ENCODE measurements around the gene FTCDNL1. TPM values are rescaled to one million over a fixed set of nuclear protein-coding genes. Genes with fewer than 3 reads are reported as not detected.

FTCDNL1 gene
- total and polyA plus RNA-seq, 9 of the 15 experiments (the other 6 are each of a cell fraction or from before 2014, with no cell fraction given): 0.13 to 0.58 (median 0.32) TPM

DNA sequence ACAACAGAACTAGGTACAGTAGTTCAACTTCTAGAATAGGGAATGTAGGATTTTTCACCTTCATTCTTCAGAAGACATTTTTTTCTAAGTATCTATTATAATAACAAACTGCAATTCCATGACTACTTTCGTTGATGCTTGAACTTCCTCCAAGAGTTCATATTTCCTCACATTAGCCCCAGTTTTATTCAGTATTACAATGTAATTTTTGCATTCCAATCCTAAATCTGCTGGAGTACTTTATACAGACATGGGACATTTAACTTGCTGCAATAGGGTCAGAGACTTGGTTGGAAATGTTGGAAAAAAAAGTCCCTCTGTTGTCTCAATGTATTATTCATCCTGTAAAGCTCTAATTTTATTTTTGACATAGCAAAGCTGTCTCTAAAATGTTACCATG lies 19.6 kb upstream of the FTCDNL1 start (continued):
- TF ChIP-seq, protein P1, sequence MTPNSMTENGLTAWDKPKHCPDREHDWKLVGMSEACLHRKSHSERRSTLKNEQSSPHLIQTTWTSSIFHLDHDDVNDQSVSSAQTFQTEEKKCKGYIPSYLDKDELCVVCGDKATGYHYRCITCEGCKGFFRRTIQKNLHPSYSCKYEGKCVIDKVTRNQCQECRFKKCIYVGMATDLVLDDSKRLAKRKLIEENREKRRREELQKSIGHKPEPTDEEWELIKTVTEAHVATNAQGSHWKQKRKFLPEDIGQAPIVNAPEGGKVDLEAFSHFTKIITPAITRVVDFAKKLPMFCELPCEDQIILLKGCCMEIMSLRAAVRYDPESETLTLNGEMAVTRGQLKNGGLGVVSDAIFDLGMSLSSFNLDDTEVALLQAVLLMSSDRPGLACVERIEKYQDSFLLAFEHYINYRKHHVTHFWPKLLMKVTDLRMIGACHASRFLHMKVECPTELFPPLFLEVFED (CRISPR knock-in tag; conservative IDR thresholded peaks at IDR 0.05): no peak
- no peak for TF ChIP-seq MBD2 (IDR thresholded peaks at IDR 0.05; ENCODE audit: borderline replicate concordance, low read depth)

DNA sequence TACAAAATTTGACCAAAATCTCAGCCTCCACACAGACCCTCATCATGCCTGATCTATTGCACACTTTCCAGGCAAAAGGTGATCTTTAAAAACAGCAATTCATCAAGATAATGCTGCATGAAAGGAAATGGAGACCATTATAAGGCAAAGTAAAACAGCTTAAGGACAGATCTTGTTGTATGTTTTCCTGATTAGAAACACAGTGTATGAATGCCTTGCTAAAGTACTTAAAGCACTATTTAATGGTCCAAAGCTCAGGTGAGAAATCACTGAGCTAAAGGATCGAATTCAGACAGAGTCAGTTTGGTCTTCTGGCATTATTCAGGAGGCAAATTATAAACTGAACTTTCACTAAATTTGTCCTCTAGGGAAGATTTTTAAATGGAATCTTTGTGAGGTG lies 18.7 kb upstream of the FTCDNL1 start:
- POLR2A ChIA-PET: no interaction called here
- no peak for ATAC-seq
- H3K4me2 ChIP-seq (ENCODE audit: insufficient read depth, low read length): no peak overlapping the region
- FAIRE-seq: no peak
- CTCF ChIA-PET (ENCODE audit: low intra/inter-chr PET ratio): no interaction called here
- no peaks in the 10 kb centered on the region for H3K79me2 ChIP-seq (ENCODE audit: control insufficient read depth, insufficient read depth, low read length)
- H3K9me1 ChIP-seq (ENCODE audit: control insufficient read depth, insufficient read depth, low read length): no peaks in the 10 kb centered on the region
- in situ Hi-C loops (cut with MboI): no loop called here
- H3K36me3 ChIP-seq (ENCODE audit: control insufficient read depth, insufficient read depth, low read length): no peaks in the 10 kb centered on the region
- H3K4me1 ChIP-seq (replicated peaks in 1 of 2; ENCODE audit: control insufficient read depth in 2 of 2, insufficient read depth in 2 of 2, low read length in 2 of 2): no peaks in the 10 kb centered on the region
- WGBS (ENCODE audit: insufficient coverage, low coverage, missing lambda C conversion rate): 0% methylated on average over 1 of the region's 1 CpG
- intact Hi-C loops (cut with micrococcal nuclease): no loop called here
- BruUV-seq (replicated peaks): no TSS peak
- no peaks in the 10 kb centered on the region for H4K20me1 ChIP-seq (replicated peaks; ENCODE audit: control insufficient read depth, insufficient read depth, low read length)
- no peak overlapping the region for H3K9ac ChIP-seq (ENCODE audit: insufficient read depth in 1 of 2, low read depth in 2 of 2, low read length in 2 of 2)
- no peak overlapping the region for H3K27ac ChIP-seq (ENCODE audit: extremely low read depth, low read depth, low read length)
- no peak overlapping the region for H3K4me3 ChIP-seq
- H3K27me3 ChIP-seq (ENCODE audit: control insufficient read depth in 2 of 2, insufficient read depth in 2 of 2, low read length in 2 of 2): no peaks in the 10 kb centered on the region
- H2AFZ ChIP-seq (ENCODE audit: low read depth, low read length): no peak overlapping the region
- no peaks in the 10 kb centered on the region; the same call in 1 of the 2 replicates for H3K9me3 ChIP-seq (replicated peaks; ENCODE audit: control insufficient read depth, insufficient read depth, low read depth, low read length)
- DNase-seq (ENCODE audit: extremely low read depth in 1 of 4, low spot score in 3 of 4): no peak
- TF ChIP-seq, protein P2, sequence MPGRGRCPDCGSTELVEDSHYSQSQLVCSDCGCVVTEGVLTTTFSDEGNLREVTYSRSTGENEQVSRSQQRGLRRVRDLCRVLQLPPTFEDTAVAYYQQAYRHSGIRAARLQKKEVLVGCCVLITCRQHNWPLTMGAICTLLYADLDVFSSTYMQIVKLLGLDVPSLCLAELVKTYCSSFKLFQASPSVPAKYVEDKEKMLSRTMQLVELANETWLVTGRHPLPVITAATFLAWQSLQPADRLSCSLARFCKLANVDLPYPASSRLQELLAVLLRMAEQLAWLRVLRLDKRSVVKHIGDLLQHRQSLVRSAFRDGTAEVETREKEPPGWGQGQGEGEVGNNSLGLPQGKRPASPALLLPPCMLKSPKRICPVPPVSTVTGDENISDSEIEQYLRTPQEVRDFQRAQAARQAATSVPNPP (IDR thresholded peaks at IDR 0.05; ENCODE audit: borderline replicate concordance, insufficient read depth, insufficient read length): no peak
- TF ChIP-seq ARID2 (IDR thresholded peaks at IDR 0.05): no peak
- TF ChIP-seq FOXA3 (CRISPR knock-in tag; conservative IDR thresholded peaks at IDR 0.05 in 1 of 2, IDR thresholded peaks at IDR 0.05 in 1 of 2): no peak
- TF ChIP-seq HMG20B (CRISPR knock-in tag; IDR thresholded peaks at IDR 0.05): no peak
- TF ChIP-seq, protein P3, sequence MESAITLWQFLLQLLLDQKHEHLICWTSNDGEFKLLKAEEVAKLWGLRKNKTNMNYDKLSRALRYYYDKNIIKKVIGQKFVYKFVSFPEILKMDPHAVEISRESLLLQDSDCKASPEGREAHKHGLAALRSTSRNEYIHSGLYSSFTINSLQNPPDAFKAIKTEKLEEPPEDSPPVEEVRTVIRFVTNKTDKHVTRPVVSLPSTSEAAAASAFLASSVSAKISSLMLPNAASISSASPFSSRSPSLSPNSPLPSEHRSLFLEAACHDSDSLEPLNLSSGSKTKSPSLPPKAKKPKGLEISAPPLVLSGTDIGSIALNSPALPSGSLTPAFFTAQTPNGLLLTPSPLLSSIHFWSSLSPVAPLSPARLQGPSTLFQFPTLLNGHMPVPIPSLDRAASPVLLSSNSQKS (CRISPR knock-in tag; IDR thresholded peaks at IDR 0.05): no peak
- TF ChIP-seq, protein P4, sequence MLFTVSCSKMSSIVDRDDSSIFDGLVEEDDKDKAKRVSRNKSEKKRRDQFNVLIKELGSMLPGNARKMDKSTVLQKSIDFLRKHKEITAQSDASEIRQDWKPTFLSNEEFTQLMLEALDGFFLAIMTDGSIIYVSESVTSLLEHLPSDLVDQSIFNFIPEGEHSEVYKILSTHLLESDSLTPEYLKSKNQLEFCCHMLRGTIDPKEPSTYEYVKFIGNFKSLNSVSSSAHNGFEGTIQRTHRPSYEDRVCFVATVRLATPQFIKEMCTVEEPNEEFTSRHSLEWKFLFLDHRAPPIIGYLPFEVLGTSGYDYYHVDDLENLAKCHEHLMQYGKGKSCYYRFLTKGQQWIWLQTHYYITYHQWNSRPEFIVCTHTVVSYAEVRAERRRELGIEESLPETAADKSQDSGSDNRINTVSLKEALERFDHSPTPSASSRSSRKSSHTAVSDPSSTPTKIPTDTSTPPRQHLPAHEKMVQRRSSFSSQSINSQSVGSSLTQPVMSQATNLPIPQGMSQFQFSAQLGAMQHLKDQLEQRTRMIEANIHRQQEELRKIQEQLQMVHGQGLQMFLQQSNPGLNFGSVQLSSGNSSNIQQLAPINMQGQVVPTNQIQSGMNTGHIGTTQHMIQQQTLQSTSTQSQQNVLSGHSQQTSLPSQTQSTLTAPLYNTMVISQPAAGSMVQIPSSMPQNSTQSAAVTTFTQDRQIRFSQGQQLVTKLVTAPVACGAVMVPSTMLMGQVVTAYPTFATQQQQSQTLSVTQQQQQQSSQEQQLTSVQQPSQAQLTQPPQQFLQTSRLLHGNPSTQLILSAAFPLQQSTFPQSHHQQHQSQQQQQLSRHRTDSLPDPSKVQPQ (CRISPR knock-in tag; IDR thresholded peaks at IDR 0.05; ENCODE audit: borderline replicate concordance): no peak
- no peak for TF ChIP-seq ZNF589 (CRISPR knock-in tag; IDR thresholded peaks at IDR 0.05; ENCODE audit: low read depth)
- TF ChIP-seq NCOA2 (IDR thresholded peaks at IDR 0.05; ENCODE audit: partially characterized antibody in 2 of 2): no peak
- TF ChIP-seq HNRNPL (IDR thresholded peaks at IDR 0.05; ENCODE audit: low read depth, low read length): no peak
- TF ChIP-seq SMARCE1 (IDR thresholded peaks at IDR 0.05): no peak
- no peak for TF ChIP-seq JUND (IDR thresholded peaks at IDR 0.05; ENCODE audit: borderline replicate concordance, low read depth, low read length)
- no peak for TF ChIP-seq JUND (tag; IDR thresholded peaks at IDR 0.05; ENCODE audit: borderline replicate concordance, low read depth, low read length)

Data from K562 (cell line).